T-cell (primary cell): ENCODE data around the gene PDIA4. TPM values are rescaled to one million over a fixed set of nuclear protein-coding genes. Genes with fewer than 3 reads are reported as not detected.

Source experiments
- ATAC-seq, 4 experiments: fragments of 200-7000 bp in 3 of 4; fragments of 150-1000 bp in 1 of 4; cut with Tn5 transposase; replicated peaks in 1 of 4; 1 replicate in 3 of 4; 2 replicates in 1 of 4; pipeline ENCODE4 v1.10.0; 2021; ENCODE audit warnings: moderate library complexity in 3 of 4, mild to moderate bottlenecking in 2 of 4, moderate number of reproducible peaks in 1 of 4
- CTCF ChIA-PET, 2 donors: fragments of 300-600 bp; sonication (Branson Sonifier 250); formaldehyde crosslinking; loops; one replicate each; lab custom pipeline; 2022; ENCODE audit warnings: antibody characterized with exemption in 2 of 2; lab: Charles Lee
- POLR2A ChIA-PET, 2 donors: fragments of 300-600 bp; sonication (Branson Sonifier 250); formaldehyde crosslinking; loops; one replicate each; lab custom pipeline; 2022; ENCODE audit warnings: antibody characterized with exemption in 2 of 2; lab: Charles Lee
- DNase-seq, 35 experiments: peaks; one replicate each; pipeline versions ENCODE4 v3.0.0 to v3.0.0-alpha.2; 2013 to 2023
- H3K27ac ChIP-seq: one replicate; pipeline ENCODE4 v1.5.1; 2013; ENCODE audit warnings: low read length
- H3K27me3 ChIP-seq, 2 experiments: replicated peaks in 1 of 2; 1 replicate in 1 of 2; 2 replicates in 1 of 2; pipeline versions ENCODE4 v1.6.1 to v1.7.0; 2013; ENCODE audit warnings: low read length in 1 of 2, mixed read lengths in 1 of 2; ENCODE audit not compliant: control insufficient read depth in 2 of 2, insufficient read depth in 2 of 2; ENCODE audit errors: extremely low read depth in 1 of 2
- H3K36me3 ChIP-seq, 2 donors: 1 replicate in 1 of 2; 2 replicates in 1 of 2; pipeline versions ENCODE4 v1.6.1 to v1.7.0; 2013; ENCODE audit warnings: low read length in 1 of 2; ENCODE audit not compliant: control insufficient read depth in 2 of 2, insufficient read depth in 1 of 2; ENCODE audit errors: extremely low read depth in 1 of 2
- H3K4me1 ChIP-seq, 2 experiments: 1 replicate in 1 of 2; 2 replicates in 1 of 2; pipeline versions ENCODE4 v1.6.1 to v1.7.0; 2013; ENCODE audit warnings: low read length in 2 of 2, mixed read lengths in 1 of 2; ENCODE audit not compliant: insufficient read depth in 2 of 2, control insufficient read depth in 1 of 2; ENCODE audit errors: extremely low read depth in 1 of 2
- H3K4me3 ChIP-seq, 2 donors: 1 replicate in 1 of 2; 2 replicates in 1 of 2; pipeline versions ENCODE4 v1.5.1 to v1.7.0; 2013; ENCODE audit warnings: mild to moderate bottlenecking in 2 of 2, low read length in 1 of 2, moderate library complexity in 1 of 2; ENCODE audit not compliant: control insufficient read depth in 1 of 2; ENCODE audit errors: extremely low read depth in 1 of 2
- H3K9me3 ChIP-seq: 2 replicates; pipeline ENCODE4 v1.7.0; 2013
- H3K27ac Mint-ChIP-seq, 2 donors: one replicate each; pipeline ENCODE4 v1.8.0; 2020 to 2021; ENCODE audit warnings: mild to moderate bottlenecking in 2 of 2, mixed read lengths in 2 of 2
- H3K27me3 Mint-ChIP-seq, 2 donors: one replicate each; pipeline ENCODE4 v1.8.0; 2021 to 2022; ENCODE audit warnings: mixed read lengths in 2 of 2
- H3K36me3 Mint-ChIP-seq: one replicate; pipeline ENCODE4 v1.8.0; 2021; ENCODE audit warnings: mixed read lengths
- H3K4me1 Mint-ChIP-seq, 3 donors: one replicate each; pipeline ENCODE4 v1.8.0; 2020 to 2022; ENCODE audit warnings: mixed read lengths in 3 of 3, mild to moderate bottlenecking in 1 of 3
- H3K4me3 Mint-ChIP-seq, 3 donors: one replicate each; pipeline ENCODE4 v1.8.0; 2020 to 2022; ENCODE audit warnings: mild to moderate bottlenecking in 3 of 3, mixed read lengths in 3 of 3, moderate library complexity in 3 of 3
- H3K9me3 Mint-ChIP-seq, 3 donors: one replicate each; pipeline ENCODE4 v1.8.0; 2020 to 2022; ENCODE audit warnings: mixed read lengths in 3 of 3
- WGBS: methylation state at CpG from one replicate; pipeline ENCODE4 v1.1.5; 2013; ENCODE audit warnings: missing lambda C conversion rate; ENCODE audit not compliant: insufficient coverage; 5-methylcytosine and 5-hydroxymethylcytosine counted together
- total RNA-seq, 35 experiments: library from RNA in 6 of 35; stranded (reverse) in 6 of 35; fragments of 120-200 nt in 1 of 35; gene quantifications; one replicate each; pipeline versions ENCODE4 v1.2.1 to v1.2.4 and lab custom pipeline; 2013 to 2026

The PDIA4 gene
- total RNA-seq, 5 donors from 2014 or later (not counting 1 experiment from before 2014, with no cell fraction given): 40.3 to 75.3 (median 68.4) TPM

DNA sequence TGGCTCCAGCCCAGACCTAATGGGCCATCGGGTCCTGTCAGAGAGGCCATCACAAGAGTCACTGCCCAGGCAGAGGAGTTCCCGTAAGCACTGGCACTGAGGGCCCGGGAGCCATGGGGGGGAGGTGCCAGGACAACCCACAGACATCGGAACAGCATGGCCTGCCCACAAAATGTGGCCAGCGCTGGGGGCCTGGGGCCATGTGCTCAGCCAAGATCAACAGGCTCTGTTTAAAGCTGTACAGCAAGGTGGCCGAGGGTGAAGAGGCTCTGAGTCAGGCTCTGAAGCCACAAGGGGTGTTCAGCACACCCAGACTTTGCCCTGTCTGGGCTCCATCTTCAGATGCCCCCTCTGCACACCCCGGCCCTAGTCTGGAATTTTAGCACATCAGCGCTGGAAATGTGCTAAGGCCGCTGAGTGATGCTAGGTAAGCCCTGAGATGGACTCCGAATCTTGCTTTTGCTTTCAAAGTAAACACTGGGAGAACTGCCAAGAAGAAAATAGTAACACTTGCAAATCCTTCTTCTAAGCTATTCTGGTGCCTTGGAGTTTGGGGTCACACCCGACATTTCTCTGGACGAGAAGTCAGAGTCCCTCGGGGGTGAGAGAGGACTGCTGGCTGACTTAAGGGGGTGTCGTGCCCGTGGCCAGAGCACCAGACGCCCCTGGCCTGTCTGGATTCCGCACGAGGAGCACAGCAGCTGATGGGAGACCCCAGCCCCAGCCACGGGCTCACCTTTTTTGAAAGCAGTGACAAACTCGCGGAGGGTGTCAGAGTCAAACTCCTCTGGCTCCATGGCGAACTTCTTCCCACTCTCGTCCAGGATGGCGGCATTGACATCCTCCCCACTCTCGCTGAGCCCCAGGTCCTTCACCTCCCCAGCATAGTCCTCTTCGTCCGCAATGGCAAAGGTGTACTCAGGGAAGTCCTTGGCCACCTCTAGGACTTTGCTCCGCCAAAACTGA, 23.6 kb downstream of the PDIA4 start:
- Histone ChIP-seq H3K36me3 (peaks cover 25 to 66% of the 10 kb centered on the region in 2 donors), H3K27me3 (no peaks in the 10 kb centered on the region), H3K4me1 (peaks cover 0 to 9% of the 10 kb centered on the region in 2 experiments), H3K4me3 (no peak overlapping the region), H3K27ac (no peak overlapping the region), H3K9me3 (no peaks in the 10 kb centered on the region)
- DNase-seq (no peak), ATAC-seq (no peak)
- Mint-ChIP-seq H3K4me3 (no peak overlapping the region), H3K9me3 (no peaks in the 10 kb centered on the region), H3K27ac (no peak overlapping the region), H3K36me3 (peaks cover 17% of the 10 kb centered on the region), H3K4me1 (peaks cover 5 to 7% (median 6%) of the 10 kb centered on the region in 3 donors), H3K27me3 (no peaks in the 10 kb centered on the region)
- WGBS: 97% methylated on average over 26 of the region's 28 CpGs
- ChIA-PET CTCF (interaction anchor here (0.6 to 4.4 kb wide), 19 partner anchors 11 to 705 kb away, joined by 3 to 29 read pairs (median 5); partner anchors contain the start of genes PDIA4 (in 1 of the 2) and ZNF786 (in 1 of the 2)), POLR2A (no interaction called here)

- DNase-seq: no peak
- 99% methylated on average over 24 of the region's 27 CpGs for WGBS
- H3K36me3 Mint-ChIP-seq: peaks cover 12% of the 10 kb centered on the region
These were observed 24.6 kb downstream of the PDIA4 start for GRCh38 chr7:149003560-149004305.

DNA sequence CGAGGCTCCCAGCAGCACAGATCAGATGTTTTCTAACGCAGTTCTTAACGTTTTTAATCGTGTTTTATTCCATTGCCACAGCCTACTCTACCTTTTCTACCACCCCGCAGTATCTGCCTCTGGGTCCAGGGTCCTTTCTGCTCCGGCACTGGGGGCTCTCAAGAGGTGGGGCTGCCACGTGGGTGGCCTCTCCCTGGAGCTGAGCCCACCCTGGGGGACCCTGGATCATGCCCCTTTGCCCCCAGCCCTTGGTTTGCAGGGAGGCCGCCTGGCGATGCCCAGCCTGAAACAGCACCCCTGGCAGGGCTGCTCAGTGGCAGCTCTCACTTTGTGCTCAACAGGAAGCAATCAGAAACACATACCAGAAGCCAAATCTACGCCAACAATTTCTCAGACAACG, 25.3 kb downstream of the PDIA4 start:
- H3K9me3 Mint-ChIP-seq: no peaks in the 10 kb centered on the region
- Histone ChIP-seq H3K27me3 (no peaks in the 10 kb centered on the region), H3K36me3 (peaks cover 19 to 56% of the 10 kb centered on the region in 2 donors), H3K9me3 (no peaks in the 10 kb centered on the region), H3K4me1 (peaks cover 0 to 9% of the 10 kb centered on the region in 2 experiments), H3K4me3 (no peak overlapping the region), H3K27ac (no peak overlapping the region)
- H3K27ac Mint-ChIP-seq: no peak overlapping the region
- no peak for DNase-seq
- H3K4me3 Mint-ChIP-seq: no peak overlapping the region
- peaks cover 12% of the 10 kb centered on the region for H3K36me3 Mint-ChIP-seq
- WGBS: 94% methylated on average over 3 of the region's 11 CpGs
- POLR2A ChIA-PET: no interaction called here
- H3K4me1 Mint-ChIP-seq: peaks cover 5 to 7% (median 6%) of the 10 kb centered on the region in 3 donors
- CTCF ChIA-PET: no interaction called here
- no peaks in the 10 kb centered on the region for H3K27me3 Mint-ChIP-seq
- no peak for ATAC-seq

More at GRCh38 chr7:149003560-149004305, 24.6 kb downstream of the PDIA4 start:
- ATAC-seq: no peak
- H3K4me1 ChIP-seq: peaks cover 0 to 9% of the 10 kb centered on the region in 2 experiments
- no peak overlapping the region for H3K27ac ChIP-seq
- CTCF ChIA-PET: interaction anchor here in 1 of 2 donors (0.6 to 4.4 kb wide), 2 partner anchors 62 to 704 kb away, joined by 3 to 23 read pairs; no protein-coding TSS in a partner anchor
- Mint-ChIP-seq H3K27ac (no peak overlapping the region), H3K4me3 (no peak overlapping the region), H3K27me3 (no peaks in the 10 kb centered on the region), H3K4me1 (peaks cover 5 to 7% (median 6%) of the 10 kb centered on the region in 3 donors), H3K9me3 (no peaks in the 10 kb centered on the region)
- H3K4me3 ChIP-seq: no peak overlapping the region
- POLR2A ChIA-PET: no interaction called here
- H3K36me3 ChIP-seq: peaks cover 25 to 59% of the 10 kb centered on the region in 2 donors
- no peaks in the 10 kb centered on the region for H3K27me3 ChIP-seq
- no peaks in the 10 kb centered on the region for H3K9me3 ChIP-seq

- POLR2A ChIA-PET: no interaction called here
- 98% methylated on average over 8 of the region's 13 CpGs for WGBS
- H3K9me3 ChIP-seq: no peaks in the 10 kb centered on the region
- no peaks in the 10 kb centered on the region for H3K27me3 Mint-ChIP-seq
- no peaks in the 10 kb centered on the region for H3K27me3 ChIP-seq
- ATAC-seq (no peak), DNase-seq (no peak)
- CTCF ChIA-PET: no interaction called here
- H3K36me3 ChIP-seq: peaks cover 15 to 52% of the 10 kb centered on the region in 2 donors
- H3K36me3 Mint-ChIP-seq: peaks cover 12% of the 10 kb centered on the region
- H3K4me3 ChIP-seq: no peak overlapping the region
- H3K9me3 Mint-ChIP-seq: no peaks in the 10 kb centered on the region
- peaks cover 5 to 7% (median 6%) of the 10 kb centered on the region in 3 donors for H3K4me1 Mint-ChIP-seq
- no peak overlapping the region for H3K27ac ChIP-seq
- H3K4me1 ChIP-seq: peaks cover 0 to 9% of the 10 kb centered on the region in 2 experiments
- H3K4me3 Mint-ChIP-seq: no peak overlapping the region
- peak overlapping the region in 1 of 2 donors; percentile 19 for H3K27ac Mint-ChIP-seq
These were observed 25.7 kb downstream of the PDIA4 start for GRCh38 chr7:149002604-149003003.

GRCh38 chr7:149001427-149002068, 26.8 kb downstream of the PDIA4 start:
- ATAC-seq (no peak), DNase-seq (no peak)
- Histone ChIP-seq H3K9me3 (no peaks in the 10 kb centered on the region), H3K4me1 (peaks cover 0 to 9% of the 10 kb centered on the region in 2 experiments), H3K4me3 (no peak overlapping the region), H3K27ac (no peak overlapping the region), H3K36me3 (peaks cover 7 to 42% of the 10 kb centered on the region in 2 donors), H3K27me3 (no peaks in the 10 kb centered on the region)
- Mint-ChIP-seq H3K4me1 (peaks cover 5 to 6% (median 5%) of the 10 kb centered on the region in 3 donors), H3K27me3 (no peaks in the 10 kb centered on the region), H3K36me3 (peaks cover 8% of the 10 kb centered on the region), H3K9me3 (no peaks in the 10 kb centered on the region), H3K27ac (peak overlapping the region in 1 of 2 donors; percentile 63), H3K4me3 (no peak overlapping the region)
- ChIA-PET CTCF (interaction anchor here in 1 of 2 donors (1.9 kb wide), 1 partner anchor 64 kb away, joined by 6 read pairs; no protein-coding TSS in a partner anchor), POLR2A (no interaction called here)
- WGBS: 80% methylated on average over 9 of the region's 11 CpGs
